ENCODE measurements around the gene COBLL1.
"Not testable (repeated sequence)": the region's sequence is repeated elsewhere in the genome, so short reads cannot be mapped to it uniquely, and the experiment has no call there.

The COBLL1 gene, protein sequence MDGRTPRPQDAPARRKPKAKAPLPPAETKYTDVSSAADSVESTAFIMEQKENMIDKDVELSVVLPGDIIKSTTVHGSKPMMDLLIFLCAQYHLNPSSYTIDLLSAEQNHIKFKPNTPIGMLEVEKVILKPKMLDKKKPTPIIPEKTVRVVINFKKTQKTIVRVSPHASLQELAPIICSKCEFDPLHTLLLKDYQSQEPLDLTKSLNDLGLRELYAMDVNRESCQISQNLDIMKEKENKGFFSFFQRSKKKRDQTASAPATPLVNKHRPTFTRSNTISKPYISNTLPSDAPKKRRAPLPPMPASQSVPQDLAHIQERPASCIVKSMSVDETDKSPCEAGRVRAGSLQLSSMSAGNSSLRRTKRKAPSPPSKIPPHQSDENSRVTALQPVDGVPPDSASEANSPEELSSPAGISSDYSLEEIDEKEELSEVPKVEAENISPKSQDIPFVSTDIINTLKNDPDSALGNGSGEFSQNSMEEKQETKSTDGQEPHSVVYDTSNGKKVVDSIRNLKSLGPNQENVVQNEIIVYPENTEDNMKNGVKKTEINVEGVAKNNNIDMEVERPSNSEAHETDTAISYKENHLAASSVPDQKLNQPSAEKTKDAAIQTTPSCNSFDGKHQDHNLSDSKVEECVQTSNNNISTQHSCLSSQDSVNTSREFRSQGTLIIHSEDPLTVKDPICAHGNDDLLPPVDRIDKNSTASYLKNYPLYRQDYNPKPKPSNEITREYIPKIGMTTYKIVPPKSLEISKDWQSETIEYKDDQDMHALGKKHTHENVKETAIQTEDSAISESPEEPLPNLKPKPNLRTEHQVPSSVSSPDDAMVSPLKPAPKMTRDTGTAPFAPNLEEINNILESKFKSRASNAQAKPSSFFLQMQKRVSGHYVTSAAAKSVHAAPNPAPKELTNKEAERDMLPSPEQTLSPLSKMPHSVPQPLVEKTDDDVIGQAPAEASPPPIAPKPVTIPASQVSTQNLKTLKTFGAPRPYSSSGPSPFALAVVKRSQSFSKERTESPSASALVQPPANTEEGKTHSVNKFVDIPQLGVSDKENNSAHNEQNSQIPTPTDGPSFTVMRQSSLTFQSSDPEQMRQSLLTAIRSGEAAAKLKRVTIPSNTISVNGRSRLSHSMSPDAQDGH

DNA sequence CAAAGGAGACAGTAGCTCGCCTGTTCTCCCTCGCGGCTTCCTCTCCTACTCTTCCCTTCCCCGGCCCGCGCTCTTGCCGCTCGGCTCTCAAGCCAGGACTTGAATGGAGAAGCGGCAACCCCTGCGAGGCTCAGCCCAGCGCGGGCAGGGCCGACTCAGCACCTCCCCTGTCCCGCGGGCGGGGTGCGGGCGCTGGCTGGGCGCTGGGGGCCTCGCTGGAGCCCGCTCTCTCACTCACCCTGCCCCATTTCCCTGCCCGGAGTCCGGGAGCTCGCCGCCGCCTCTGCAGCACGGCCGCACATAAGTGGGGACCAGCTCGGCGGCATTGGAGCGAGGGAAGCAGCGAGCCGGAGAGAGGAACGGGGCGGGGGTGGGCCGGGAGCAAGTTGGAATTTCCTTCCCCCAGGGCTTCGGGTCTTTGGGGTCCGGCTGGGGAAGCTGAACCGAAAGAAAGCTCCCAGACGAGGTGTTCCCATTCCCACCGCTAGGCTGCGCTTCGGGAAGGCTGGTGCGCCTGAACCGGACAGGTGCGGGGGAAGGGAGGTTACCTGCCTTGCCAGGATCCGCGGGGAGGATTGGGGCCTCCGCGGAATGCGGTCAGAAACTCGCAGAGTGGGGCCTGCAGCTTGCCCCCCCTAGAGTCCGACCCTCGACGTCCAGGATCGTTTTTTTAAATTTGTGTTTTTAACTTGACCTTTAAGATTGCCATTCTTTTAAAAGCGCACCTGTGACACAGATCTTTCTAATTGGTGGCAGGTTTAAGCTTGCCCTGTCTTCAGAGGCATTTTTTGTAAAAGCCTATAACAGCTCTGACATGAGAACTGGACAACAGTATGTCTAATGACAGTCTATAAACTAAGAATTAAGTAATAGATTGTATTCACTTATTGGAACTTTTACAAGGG, at the start of gene COBLL1:
Gene COBLL1, minus strand, starts transcription at position 105 of the 905 bp plus-strand sequence. CDS start 627 bp downstream, outside the sequence.
- DNase-seq, result peak; percentile 37

DNA sequence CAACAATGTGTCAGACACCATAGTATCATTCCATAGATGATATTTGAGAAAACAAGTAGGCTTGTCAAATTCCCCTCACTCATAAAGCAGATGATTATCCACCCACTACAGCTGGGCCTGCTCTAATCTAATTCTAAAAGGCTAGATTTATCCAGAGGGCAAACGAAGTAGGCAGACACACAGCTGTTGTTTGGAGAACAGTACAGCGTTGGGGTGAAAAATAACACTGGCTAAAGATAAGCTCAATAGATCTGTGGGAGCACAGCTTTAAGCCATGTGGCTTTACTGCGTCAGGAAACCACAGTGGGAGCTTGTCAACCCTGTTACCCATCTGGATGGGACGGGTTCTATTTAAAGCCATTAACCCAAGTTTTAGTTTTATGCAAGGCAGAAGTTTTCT, 48.9 kb upstream of the COBLL1 start:
- DNase-seq, result no peak

DNA sequence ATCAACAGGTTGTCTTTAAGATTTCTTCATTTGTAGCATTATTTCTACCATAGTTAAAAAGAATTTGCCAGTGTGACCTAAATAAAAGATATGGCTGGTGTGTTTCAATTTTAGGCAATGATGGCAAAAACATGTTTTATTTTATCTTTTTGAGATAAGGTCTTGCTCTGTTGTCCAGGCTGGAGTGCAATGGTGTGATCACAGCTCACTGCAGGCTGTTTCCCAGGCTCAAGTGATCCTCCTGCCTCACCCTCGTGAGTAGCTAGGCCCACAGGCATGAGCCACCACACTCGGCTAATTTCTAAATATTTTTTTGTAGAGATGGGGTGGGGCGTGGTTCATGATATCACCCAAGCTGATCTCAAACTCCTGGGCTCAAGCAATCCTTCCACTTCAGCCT, 47.0 kb upstream of the COBLL1 start:
- no peak for DNase-seq

- no peak for DNase-seq
Measured at GRCh38 chr2:164887434-164888144, 46.0 kb upstream of the COBLL1 start.

DNA sequence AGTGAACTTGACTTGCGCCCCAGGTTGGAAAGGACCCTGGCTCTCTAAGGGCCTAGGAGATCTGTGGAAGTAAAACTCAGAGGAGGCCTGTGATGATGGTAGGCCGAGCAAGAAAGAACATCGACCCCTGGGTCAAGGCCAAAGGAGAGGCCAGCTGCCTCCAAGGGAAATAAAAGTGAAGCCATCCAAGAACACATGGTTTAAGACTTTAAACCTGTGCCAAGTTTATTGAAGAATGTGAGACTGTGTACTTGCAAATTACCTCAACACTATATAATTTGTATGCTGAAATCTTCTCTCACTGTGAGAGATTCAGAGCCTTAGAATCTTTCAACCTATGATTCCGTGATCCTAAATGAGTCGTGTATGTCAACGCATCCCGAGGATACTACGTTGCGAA, 40.7 kb upstream of the COBLL1 start:
- DNase-seq, result no peak

DNA sequence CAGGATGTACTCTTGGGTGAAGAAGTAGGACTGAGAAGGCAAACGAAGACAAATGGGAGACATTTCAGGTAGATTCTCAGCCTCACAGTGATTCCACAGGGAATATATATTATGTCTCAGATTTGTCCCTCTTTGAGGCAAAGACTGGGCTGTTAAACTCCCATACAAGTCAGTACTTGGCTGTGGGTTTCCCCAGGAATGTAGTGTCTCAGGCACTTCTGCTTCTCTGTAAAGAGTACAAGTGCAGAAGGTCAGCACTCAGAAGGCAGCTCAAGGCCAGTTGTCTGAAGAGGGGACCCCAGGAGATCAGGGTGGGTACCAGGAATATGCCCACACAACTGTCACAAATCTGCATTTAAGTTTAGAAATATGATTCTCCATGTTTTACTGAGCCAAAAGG, 39.9 kb upstream of the COBLL1 start:
- no peak for DNase-seq

- DNase-seq, result no peak
Measured at GRCh38 chr2:164879901-164880535, 38.4 kb upstream of the COBLL1 start.

DNA sequence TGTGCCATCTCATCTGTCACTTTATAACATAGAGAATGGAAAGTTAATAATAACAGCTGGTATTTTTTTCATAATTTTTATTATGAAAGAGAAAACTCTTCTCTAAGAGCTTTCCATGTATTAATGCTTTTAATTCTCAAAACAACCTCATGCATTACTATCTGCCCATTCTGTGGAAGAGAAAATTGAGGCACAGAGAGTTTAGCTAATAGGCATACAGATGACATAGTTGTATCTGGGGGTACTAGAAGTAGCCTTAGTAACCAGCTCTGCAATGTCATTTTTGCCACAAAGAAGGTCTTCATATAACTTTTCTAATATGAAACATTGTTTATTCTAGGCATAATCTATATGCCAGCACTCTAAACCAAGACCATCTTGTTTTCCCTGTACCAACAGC, 36.3 kb upstream of the COBLL1 start:
- no peak for DNase-seq

GRCh38 chr2:164877169-164877568, 35.5 kb upstream of the COBLL1 start:
- no peak for DNase-seq

GRCh38 chr2:164875334-164876205, 33.9 kb upstream of the COBLL1 start:
- no peak for DNase-seq

- no peak for DNase-seq
Measured at GRCh38 chr2:164873210-164873908, 31.7 kb upstream of the COBLL1 start.

DNA sequence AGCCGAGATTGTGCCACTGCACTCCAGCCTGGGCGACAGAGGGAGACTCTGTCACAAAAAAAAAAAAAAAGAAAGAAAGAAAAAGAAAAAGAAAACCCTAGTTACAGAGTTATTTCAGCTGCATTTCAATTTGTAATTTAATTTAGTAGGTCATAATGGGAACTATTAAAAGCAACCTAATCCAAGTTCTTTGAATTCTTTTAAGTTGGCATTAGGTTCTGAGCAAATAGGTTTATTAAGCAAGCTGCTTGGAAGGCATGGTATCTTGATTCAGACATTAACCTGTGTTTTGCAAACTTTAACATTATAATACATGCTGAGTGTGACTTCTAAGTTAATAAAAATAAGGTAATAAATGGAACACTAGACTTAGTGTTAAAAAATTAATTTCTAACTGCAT, 29.8 kb upstream of the COBLL1 start:
- no peak for DNase-seq

- DNase-seq, result no peak
Measured at GRCh38 chr2:164869420-164869772, 27.8 kb upstream of the COBLL1 start.

- no peak for DNase-seq
Measured at GRCh38 chr2:164868563-164869419, 27.2 kb upstream of the COBLL1 start.

- no peak for DNase-seq
Measured at GRCh38 chr2:164867779-164868397, 26.3 kb upstream of the COBLL1 start.

- DNase-seq, result not testable (repeated sequence)
Measured at GRCh38 chr2:164866381-164866780, 24.8 kb upstream of the COBLL1 start.

DNA sequence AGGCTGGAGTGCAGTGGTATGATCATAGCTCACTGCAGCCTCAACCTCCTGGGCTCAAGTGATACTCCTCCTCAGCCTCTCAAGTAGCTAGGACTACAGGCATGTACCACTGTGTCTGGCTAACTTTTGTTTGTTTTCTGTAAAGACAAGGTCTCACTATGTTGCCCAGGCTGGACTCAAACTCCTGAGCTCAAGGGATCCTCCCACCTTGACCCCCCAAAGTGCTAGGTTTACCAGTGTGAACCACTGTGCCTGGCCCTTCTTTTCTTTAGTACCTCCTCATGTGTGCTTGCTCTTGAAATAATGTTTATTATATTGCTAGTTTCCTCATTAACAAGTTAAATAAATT, 19.0 kb upstream of the COBLL1 start:
- no peak for DNase-seq
